HG02610 (cell line): ENCODE results near the gene OSGIN1.

Experiments used
- ATAC-seq: cut with Tn5 transposase; IDR thresholded peaks from one replicate; pipeline ENCODE4 v1.9.1; 2021; ENCODE audit warnings: mild to moderate bottlenecking, moderate library complexity; ENCODE audit not compliant: unreplicated experiment

The OSGIN1 gene

GRCh38 chr16:83969771-83970429, 16.9 kb downstream of the OSGIN1 start:
- no peak for ATAC-seq

- ATAC-seq: no peak
Observed at GRCh38 chr16:83970430-83970815, 17.4 kb downstream of the OSGIN1 start.

- ATAC-seq: no peak
Observed at GRCh38 chr16:83971165-83972130, 18.4 kb downstream of the OSGIN1 start.

GRCh38 chr16:83972256-83973008, 19.4 kb downstream of the OSGIN1 start:
- no peak for ATAC-seq

DNA sequence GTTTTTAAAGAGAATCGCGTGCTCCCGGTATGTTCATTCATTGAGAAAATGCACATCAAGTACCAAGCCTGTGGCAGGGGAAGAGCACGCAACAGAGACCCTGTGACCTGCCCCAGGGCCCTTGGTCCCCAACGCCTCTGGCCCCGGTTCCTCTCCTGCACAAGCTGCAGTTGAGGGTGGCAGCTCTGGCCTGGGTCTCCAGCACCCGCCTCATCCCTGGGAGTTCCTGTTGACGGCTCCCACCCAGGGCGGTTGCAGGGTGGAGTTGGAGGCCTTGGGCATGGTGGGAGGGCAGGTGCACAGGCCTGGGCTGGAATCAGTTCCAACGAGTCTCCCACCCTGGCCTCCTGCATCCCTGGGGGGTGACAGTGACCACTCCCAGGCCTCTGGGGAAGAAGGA, 20.0 kb downstream of the OSGIN1 start:
- no peak for ATAC-seq

- no peak for ATAC-seq
Observed at GRCh38 chr16:83973581-83974385, 20.7 kb downstream of the OSGIN1 start.

- ATAC-seq: no peak
Observed at GRCh38 chr16:83974475-83974874, 21.4 kb downstream of the OSGIN1 start.

DNA sequence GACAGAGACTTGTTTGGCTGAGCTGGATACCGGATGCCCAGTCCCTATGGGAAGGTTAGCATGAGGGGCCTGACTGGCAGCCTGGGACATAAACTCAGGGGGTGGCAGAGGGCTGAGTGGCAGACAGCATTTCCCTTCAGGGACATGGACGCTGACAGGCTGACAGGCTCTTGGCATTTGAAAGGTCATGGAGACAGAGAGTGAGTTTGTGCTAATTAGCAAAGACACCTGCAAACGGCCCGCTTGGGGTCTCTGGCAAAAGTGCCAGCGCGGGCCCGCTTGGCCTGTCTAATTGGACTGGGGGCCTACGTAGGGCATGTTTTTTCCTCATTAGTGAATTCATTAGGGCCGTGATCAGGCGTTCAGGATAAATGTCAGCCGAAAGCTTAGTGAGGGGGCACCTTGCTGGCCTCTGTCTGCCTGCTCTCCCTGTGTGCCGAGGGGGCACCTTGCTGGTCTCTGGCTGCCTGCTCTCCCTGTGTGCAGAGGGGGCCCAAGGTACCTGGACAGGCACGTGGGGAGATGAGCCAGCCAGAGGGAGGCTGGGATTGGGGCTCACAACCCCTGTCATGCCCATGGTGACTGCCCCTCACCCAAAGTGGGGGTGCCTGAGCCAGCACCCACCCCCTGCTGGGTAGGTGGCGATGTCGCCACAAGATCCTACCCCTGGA, 22.7 kb downstream of the OSGIN1 start:
- no peak for ATAC-seq

- no peak for ATAC-seq
Observed at GRCh38 chr16:83977056-83977815, 24.2 kb downstream of the OSGIN1 start.

GRCh38 chr16:83978401-83978904, 25.4 kb downstream of the OSGIN1 start:
- no peak for ATAC-seq

- ATAC-seq: no peak
Observed at GRCh38 chr16:83979441-83979840, 26.4 kb downstream of the OSGIN1 start.

DNA sequence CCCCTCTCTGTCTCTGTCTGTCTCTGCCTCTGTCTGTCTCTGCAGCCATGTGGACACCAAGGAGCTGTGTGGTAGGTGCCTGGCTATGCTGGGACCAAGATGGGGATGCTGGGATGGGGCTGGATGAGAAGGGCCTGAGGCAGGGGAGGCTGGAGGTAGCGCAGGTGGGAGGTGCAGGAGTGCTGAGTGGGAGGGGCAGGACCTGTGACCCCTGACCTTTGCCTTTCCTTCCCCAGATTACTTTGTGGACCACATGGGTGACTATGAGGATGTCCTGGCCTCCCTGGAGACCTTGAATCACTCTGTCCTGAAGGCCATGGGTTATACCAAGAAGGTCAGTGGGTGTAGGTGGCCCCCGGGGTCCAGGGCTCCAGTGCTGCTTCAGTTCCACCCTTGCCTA, 27.8 kb downstream of the OSGIN1 start:
- no peak for ATAC-seq

DNA sequence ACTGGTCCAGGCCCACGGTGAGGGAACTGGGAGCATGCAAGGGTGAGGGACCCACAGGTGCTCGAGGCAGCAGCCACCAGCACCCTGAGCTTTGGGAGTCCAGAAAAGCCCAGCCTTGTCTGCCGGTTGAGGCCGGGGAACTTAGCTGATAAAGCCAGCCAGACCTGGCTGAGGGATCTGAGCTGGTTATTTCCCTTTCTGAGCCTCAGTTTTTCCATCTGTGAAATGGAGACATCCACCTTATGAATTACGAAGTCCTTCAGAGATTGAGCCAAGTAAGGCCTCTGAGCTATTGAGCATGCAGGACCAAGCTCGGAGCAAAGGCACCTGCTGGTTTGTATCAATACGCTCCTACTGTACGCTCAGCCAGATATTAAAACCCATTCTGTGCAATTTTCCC, 28.8 kb downstream of the OSGIN1 start:
- ATAC-seq: no peak

DNA sequence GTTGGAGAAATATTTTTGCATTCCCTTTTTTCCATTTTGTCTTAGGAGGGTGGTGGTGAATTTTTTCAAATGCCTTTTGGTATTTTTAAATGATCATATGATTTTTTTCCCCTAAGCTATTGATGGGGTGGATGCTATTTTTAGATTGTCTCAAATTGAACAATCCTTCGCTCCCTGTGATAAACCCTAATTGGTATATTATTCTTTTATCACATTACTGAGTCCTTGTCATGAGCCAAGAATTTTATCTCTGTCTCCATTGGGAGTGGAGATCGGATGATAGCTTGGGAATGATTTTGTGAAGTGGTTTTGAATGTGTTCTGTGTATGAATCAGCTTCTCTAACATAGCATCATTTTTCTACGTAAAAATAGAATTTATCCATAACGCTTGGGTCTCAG, 30.5 kb downstream of the OSGIN1 start:
- ATAC-seq: no peak

DNA sequence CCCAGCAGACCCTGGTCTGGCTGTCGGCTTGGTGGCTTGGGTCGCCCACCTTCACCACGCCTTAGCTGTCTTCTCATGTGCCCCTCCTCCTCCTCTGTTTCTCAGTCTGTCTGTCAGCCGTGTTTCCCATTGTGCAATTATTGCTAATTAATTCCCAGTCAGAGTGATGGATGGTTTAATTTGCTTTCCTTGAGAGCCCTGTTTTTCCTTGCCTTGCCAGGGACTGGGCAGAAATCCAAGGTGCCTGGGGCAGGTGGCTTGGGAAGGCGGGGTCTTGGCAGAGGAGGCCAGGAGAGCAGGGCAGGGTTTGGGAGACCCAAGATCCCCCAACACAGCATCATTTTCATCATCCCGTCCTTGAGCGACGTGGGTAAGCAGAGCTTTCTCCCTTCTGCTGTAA, 36.3 kb downstream of the OSGIN1 start:
- no peak for ATAC-seq

DNA sequence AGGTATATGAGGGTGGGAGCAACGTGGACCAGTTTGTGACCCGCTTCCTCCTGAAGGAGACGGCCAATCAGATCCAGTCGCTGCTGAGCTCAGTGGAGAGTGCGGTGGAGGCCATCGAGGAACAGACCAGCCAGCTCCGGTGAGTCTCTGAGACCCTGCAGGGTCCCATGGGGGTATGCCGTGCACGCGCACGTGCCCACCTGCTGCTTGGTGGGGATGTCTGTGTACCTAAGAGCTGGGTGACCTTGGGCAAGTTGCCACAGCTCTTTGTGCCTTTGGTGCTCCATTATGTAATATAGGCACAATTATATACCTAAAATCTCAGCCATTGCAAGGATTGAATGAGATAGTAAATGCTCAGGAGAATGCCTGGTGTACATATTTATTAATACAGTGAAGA, 37.5 kb downstream of the OSGIN1 start:
- ATAC-seq: no peak

- ATAC-seq: no peak
Observed at GRCh38 chr16:83992624-83993023, 39.6 kb downstream of the OSGIN1 start.

DNA sequence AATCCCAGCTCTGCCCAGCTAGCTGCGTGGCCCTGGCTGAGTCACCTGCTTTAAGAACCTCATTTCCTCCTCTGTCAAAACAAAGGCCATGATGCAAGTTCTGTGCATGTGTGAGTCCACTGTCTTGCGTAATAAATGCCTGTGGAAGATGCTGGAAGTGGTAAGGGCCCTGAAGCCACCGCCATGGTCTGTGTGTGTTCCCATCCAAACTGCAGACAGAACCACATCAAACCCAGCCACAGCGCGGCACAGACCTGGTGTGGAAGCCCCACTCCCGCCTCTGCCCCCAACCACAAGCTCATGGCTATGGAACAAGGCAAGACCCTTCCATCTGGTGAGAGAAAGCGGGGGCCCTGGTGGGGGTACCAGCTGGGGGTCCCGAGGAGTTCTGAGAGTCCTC, 41.0 kb downstream of the OSGIN1 start:
- ATAC-seq: no peak

GRCh38 chr16:83994703-83995102, 41.7 kb downstream of the OSGIN1 start:
- ATAC-seq: no peak
